Stimulated activated CD4-positive, alpha-beta T cell treated with anti-CD3 and anti-CD28 coated beads, Interleukin-1b, Interleukin-23, amount 100 ng/mL, for 24 hours (primary cell): ENCODE results near the gene APCDD1L.

Experiments
- DNase-seq, 4 experiments: peaks; one replicate each; pipeline ENCODE4 v3.0.0-alpha.2; 2020; ENCODE audit warnings: low read depth in 4 of 4, low spot score in 1 of 4

APCDD1L gene

DNA sequence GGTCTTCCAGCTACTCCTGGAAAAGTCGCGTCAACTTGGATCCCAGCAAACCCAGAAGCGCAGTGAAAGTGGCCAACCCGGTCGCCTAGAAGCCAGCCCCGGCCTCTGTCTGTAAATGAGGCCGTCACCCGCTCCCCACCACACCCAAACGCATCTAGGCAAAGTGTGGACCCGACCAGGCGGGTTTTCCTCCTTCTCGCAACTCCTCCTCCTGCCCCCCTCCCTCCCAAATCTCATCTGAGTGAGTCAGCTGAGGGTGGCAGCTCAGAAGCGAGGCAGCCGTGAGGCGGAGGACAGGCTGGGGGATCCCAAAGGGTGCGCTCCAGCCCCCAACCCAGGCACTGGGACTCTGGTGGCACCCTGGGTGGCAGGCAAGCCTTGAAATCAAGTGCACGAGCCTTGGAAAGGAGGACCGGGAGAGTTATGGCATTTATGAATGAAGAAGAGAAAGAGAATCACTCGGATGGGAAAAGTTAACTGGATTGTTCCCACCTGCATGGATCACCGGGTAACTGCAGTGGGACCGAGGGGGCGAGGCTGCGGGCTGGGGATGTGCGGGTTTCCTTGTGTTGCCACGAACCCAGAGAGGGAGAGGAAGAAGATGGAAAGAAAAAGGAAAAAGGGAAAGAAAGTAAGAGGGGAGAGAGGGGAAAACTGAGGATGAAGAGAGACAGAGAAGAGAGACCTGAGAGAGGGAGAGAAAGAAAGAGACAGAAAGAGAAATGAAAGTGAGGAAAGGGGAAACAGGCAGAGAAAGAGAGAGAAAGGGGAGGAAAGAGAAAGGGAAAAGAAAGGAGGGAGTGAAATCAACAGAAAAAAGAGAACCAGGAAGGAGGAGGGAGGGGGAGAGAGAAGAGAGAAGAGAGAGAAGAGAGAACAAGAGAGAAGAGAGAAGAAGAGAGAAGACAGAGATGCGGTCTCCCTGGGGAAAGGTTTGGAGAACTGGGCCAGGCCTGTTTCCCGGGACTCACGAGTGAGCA, at the start of gene APCDD1L:
TSS of gene APCDD1L (minus strand) at position 167 of the 980 bp plus-strand sequence. CDS start 692 bp downstream, outside the sequence.
- no peak for DNase-seq

DNA sequence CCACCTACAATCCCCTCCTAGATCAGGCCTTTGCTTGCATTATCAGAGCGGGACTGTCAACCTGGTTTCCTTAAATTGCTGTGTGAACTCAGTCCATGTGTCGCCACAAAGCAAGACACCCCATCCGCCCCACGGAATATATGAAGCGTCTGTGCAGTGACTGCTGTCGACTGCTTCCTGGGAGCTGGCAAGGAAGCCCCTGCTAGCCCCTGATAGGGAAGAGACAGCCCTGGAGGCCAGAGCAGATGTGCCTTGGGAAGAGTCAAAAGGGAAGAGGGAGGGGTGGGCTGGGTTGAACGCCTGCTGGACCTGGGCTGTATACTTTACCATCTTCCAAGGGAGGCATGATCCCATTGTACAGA, 44.1 kb upstream of the APCDD1L start:
- no peak for DNase-seq

- DNase-seq, result no peak
These were observed 43.5 kb upstream of the APCDD1L start for GRCh38 chr20:58558486-58559367.

DNA sequence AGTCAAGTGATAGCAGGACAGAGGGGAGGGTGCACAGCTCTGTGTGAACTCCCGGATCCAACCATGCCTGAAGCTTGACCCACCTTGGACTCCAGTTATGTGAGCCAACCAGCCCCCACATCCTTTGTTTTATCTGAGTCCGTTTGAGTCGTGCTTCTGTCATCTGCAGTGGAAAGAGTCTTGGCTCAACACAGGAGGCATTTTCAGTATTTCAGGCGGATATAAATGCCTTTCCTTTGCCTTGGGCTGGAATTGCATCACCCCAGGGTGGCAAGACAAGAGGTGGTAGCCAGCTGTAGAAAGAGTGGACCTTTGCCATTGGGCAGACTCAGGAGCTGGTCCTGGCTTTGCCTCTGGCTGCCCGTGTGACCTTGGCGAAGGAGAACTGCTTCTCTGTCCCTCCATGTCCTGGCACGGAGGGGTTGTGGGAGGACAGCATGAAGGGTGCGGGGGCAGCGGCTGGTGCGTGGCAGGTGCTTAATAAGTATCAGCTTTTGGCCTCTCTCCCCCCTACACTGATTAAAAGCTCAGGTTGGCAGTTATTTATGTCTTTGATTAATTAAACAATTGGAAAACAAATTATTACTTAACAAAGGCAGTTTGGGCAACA, 42.6 kb upstream of the APCDD1L start:
- no peak for DNase-seq

DNA sequence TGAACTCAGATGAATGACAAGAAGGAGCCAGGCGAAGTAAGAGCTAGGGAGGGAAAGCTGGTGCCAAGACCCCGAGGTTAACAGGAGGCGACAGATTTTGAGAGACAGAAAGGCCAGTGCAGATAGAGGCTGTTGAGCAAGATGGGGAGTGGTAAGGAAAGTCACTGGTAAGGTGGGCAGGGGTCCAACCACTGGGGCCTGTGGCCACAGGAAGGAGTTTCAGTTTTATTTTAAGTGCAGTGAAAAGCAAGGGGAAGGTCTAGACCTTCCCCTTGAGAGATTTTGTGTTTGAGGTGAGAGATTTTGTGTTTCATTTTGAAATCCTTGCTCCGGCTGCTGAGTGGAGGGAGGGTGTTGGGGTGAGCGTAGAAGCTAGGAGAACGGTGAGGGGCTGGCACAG, 41.8 kb upstream of the APCDD1L start:
- DNase-seq, result no peak

DNA sequence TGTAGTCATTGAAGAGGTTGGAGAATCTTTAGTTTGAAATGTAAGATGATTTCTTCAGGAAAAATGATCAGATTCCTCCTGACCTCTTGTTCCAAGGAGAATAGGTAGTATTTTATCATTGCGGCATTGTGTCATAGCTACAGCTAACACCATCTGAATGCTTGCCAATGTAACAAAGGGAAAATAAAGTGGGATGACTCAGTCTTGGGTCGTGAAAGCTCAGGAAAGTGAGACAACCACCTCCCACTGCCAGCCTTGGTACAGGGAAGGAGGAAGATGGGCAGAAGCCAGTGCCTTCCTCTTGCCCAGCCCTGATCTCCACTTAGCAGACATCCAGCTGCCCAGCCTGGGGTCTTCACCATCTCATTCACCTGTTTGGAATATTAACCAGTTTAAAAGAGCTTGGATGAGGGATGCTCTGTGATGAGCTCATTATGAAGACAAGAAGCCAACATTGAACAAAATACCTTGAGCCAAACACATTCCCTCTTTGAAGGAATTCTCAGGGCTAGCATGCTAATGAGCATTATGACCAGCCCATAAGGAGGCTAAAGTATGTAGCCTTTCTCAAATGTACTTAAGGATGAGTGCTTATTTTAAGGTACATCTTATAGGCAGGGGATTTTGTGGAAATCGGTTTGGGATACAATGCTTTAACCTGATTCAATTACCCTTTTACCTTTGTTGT, 40.0 kb upstream of the APCDD1L start:
- DNase-seq, result no peak

DNA sequence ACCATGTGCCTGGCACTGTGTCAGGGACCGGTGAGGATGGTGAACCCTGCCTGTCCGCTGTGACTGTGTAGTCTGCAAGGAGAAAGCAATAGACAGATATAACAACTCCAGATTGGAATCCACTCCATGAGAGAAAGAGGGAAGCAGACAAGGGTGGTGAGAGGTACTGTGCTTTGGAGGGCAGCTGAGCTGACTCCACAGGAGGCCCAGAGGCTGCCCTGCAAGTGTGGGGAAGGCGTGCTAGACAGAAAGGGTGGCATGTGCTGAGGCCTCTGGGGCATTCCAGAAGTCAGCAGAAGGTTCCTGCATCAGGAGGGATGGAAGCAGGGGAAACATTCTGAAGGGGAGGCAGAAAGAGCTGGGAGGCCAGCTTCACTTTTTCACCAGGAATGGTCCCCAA, 39.3 kb upstream of the APCDD1L start:
- DNase-seq, result no peak

- DNase-seq, result no peak
These were observed 38.6 kb upstream of the APCDD1L start for GRCh38 chr20:58553841-58554240.

DNA sequence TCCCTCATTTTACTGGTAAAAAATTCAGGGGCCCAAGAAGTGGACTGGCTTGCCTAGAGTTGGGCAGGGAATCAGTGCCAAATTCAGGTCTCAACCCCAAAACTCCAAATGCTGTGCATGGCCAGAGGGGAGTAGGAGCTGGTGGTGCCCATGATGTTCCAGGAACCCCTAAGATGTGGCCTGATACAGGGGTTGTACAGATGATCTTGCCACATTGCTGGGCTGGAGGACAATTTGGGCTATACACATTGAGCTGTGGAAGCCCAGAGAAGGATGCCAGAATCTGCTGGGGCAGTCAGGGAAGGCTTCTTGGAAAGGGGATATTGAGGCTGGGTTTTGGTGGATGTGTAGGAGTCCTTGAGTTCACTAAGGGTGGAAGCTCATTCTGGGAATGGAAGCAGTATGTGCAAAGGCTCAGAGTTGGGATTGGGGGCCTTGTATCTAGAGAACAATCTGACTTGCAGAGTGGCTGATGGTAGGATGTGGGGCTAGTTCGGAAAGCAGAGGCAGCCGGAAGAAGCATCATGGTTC, 38.0 kb upstream of the APCDD1L start:
- no peak for DNase-seq

GRCh38 chr20:58552366-58552934, 37.3 kb upstream of the APCDD1L start:
- no peak for DNase-seq

DNA sequence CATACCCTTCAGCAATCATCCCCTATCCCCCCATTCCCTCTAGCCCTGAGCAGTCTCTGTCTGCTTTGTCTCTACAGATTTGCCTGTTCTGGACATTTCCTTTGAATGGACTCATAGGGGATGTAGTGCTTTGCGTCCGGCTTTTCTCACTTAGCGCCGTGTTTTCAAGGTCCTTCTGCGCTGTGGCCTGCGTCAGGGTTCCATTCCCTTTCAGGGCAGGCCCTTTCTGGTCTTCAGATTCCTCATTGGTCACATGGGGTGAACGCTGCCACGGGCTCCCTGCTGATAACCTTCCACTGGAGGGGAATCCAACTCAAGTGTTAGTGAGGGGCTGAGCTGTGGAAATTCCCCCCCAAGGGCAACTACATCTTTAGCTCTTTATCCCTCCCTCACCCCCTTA, 36.4 kb upstream of the APCDD1L start:
- DNase-seq, result no peak

GRCh38 chr20:58550275-58551059, 35.3 kb upstream of the APCDD1L start:
- DNase-seq, result no peak

DNA sequence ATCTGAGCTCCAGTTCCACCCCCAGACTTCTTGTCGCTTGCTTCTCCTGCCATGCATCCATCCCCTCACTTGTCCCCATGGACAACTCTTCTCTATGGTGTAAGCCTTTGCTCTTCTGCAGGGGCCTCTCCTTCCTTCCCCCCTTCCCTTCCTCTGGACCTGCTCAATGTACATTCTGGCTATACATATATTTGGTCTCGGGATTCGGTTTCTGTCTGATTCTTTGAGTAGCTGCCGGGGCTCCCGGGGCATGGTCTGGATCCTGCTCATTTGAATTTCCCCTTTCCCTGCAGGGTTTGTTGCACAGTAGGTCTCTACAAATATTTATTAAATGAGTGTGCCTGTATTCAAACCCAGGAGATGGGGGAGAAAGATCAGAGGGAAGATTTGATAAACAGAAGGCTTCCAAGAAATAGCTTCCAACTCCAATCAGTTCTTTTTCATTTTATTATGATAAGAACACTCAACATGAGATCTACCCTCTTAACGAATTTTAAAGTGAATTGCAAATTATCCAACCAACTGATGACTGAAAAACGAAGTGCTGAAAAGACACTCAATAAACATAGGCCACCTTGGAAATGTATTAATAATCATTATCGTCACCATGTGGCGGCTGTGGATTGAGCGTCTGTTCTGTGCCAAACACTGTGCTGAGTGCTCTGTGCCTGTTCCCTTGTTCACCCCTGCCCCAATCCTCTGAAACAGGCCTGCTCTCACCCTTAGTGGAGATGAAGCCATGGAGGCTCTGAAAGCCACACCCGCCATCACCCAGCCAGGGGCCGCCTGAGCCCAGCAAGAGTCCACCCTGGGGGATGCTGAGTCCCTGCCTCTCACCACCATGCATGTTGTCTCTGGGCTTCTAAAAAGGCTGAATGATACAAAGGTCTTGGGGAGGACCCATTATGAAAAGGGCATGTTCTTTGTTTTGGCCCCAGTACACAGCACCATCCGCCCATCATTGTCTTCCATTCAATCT, 34.3 kb upstream of the APCDD1L start:
- DNase-seq, result no peak

DNA sequence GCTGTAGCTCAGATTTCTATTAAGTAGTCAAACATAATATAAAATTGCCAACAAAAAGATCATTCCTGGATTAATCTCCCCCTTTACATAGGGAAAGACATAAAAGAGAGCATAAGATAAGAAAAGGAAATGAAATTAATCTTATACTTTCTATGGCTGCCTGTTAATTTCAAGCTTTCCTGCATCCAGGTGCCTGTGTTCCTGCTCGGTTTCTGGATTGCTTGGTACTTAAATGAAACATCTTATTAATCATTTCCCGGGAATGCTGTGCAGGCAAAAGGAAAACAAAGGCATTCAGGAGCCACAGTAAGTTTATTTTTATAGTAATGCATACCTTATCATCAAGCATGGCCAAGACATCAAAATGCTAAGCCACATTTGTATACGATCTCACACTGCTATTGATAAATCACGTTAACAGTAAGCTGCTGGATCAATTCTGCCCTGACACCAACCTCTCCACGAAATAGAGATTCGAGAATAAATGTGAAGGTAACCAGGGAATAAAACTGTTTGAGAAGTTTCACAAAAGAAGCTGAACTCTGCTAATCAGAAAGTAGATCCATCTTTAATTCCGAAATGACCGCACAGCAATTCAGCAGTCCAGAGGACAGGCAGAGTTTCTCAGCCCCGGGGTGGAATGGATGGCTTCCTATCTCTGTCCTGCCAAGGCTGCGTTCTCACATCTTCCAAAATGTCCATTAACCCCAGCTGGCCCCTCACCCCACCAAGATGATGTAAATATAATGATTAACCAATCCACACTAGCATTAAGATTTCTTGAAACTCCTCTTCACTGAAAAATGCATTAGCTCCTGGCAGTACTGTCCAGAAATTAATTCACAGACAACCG, 32.6 kb upstream of the APCDD1L start:
- no peak for DNase-seq

DNA sequence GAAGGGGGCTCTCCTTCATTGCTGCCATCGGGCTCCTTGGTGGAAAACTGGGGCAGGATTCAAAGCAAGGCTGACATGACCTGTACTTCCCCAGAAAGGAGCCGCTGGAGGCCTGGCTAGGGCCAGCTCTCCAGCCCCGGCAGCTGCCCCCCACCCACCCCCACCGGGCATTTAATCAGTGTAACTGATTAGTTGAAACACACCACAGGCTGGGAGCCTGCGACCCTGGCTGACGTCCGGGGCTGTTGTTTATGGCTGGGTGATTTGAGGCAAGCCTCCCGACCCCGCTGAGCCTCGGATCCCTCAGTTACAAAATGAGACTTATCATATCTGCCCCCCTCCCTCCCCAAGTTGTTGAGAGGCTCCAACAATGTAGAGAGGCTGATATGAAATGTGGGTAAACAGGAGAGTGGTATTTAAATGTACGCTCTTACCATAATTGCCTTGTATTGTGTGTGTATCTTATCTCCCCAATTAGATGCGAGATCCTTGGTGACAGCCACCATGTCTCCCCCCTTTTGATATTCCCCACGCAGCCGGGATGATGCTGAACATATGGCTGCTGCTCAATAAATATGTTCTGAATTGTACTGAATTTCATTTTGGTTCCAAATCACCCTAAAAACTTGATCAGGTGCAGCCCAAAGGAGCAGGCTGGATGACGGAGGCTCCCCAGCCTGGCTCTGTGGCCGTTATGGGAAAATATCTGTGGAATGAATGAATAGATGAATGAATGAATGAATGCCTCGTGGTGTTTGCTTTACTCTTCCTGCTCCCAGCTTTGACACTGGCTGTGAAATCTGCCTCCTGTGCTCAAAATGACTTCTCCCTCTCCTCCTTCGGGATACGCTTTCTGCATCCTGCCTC, 31.8 kb upstream of the APCDD1L start:
- DNase-seq, result no peak

DNA sequence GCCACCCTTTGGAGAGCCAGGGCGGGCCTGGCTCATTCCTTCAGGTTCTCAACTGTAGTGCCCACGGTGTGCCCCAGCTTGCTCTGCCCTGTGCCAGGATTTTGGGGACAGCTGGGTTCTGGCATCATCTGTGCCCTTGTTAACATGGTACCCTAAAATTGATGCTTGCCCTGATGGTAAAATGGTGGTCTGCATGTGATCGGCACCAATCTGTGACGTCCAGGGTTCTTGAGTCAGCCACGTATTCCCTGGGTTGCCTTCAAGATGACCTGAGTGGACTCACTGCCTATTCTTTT, 31.2 kb upstream of the APCDD1L start:
- DNase-seq, result no peak
